Left lobe of liver (tissue), 2 donors: ENCODE results near the gene SPIN2A. TPM values are rescaled to one million over a fixed set of nuclear protein-coding genes. Genes with fewer than 3 reads are reported as not detected.
"Not testable (repeated sequence)": the region's sequence is repeated elsewhere in the genome, so short reads cannot be mapped to it uniquely, and the experiment has no call there.

Source experiments
- ATAC-seq: fragments of 200-7000 bp; cut with Tn5 transposase; one replicate; pipeline ENCODE4 v1.9.1; 2020; ENCODE audit warnings: mild to moderate bottlenecking, moderate library complexity
- DNase-seq: peaks from one replicate; pipeline ENCODE4 v3.0.0-alpha.2; 2020; ENCODE audit warnings: low spot score
- total RNA-seq: library from RNA; stranded (reverse); gene quantifications from one replicate; pipeline ENCODE4 v1.2.1, GENCODE V29; 2021
- donor health status: DM: no; HTN: no; CAD: no; lungs with moderate emphysema.
- donor health status: DM: no; HTN: yes; CAD: no.

SPIN2A gene
- 0.28 TPM for total RNA-seq

- DNase-seq: not testable (repeated sequence)
- peak; percentile 21 for ATAC-seq
Measured at GRCh38 chrX:57137073-57137472, at the start of gene SPIN2A. Gene SPIN2A (minus strand): TSS chrX:57137397. CDS start chrX:57136597, 800 bp downstream.

- ATAC-seq (no peak), DNase-seq (no peak)
Measured at GRCh38 chrX:57178605-57179004, 41.4 kb upstream of the SPIN2A start.

DNA sequence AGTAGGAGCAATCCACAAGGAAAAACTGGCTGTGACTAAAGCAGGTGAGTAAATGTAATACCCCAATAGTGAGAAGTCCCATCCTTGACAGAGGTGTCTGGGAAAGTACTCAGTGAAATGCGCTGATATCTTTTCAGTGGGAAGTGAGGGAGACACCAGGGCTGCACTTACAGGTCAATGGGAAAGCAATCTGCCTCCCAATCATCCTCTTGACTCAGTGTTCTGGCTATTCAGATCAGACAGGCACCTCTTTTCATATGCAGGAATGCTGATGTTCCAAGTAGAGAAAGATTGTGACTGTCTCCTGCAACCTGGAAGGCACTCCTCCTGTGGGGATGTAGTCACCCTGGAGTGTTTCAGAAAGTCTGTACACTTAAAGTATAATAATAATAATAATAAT, 39.9 kb upstream of the SPIN2A start:
- DNase-seq: no peak

DNA sequence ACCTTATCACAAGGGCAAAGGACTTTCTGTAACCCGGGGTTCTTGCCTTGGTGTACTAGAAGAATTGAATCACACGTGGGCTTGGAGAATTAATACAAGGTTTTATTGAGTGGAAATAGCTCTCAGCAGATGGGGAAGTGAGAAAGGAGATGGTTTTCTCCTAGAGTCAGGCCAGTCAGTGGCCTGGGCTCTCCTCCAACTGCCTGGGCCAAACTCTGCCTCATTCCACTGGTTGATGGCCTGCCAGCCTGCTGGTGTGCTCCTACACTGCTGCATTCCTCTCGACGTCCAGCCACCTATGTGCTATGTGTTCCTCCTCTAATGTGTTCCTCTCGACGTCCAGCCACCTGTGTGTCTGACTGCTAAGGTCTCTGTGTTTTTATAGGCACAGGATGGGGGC, 35.3 kb upstream of the SPIN2A start:
- peak; percentile 46 for DNase-seq
- peak; percentile 96 for ATAC-seq

More for the DNA sequence above, 39.9 kb upstream of the SPIN2A start:
- no peak for ATAC-seq

DNA sequence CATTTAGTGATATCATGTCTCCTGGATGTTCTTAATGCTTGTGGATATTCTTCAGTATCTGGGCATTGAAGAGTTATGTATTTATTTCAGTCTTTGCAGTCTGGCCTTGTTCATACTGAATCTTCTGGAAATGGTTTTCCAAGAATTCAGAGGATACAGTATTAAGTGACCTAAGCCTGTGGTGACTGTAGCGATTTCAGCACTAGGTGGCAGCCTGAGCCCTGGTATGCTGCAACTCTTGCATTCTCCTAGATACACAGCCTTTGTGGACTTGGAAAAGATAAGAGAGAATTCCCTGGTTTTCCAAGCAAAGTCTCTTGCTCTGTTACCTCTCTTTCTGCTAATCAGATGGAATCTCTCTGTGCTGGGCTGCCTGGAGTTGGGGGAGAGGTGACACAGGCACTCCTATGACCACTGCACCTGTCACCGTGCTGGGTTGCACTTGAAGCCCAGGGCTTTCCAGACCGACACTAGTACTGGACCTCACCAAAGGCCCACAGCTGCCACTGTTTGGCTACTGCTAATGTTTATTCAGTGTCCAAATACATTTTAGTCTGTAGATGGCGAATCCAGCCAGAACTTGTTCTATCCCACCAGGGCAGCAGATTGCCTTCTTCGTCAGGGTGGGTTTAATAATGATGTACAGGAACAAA, 19.3 kb upstream of the SPIN2A start:
- ATAC-seq (peak; percentile 99), DNase-seq (peak; percentile 49)

DNA sequence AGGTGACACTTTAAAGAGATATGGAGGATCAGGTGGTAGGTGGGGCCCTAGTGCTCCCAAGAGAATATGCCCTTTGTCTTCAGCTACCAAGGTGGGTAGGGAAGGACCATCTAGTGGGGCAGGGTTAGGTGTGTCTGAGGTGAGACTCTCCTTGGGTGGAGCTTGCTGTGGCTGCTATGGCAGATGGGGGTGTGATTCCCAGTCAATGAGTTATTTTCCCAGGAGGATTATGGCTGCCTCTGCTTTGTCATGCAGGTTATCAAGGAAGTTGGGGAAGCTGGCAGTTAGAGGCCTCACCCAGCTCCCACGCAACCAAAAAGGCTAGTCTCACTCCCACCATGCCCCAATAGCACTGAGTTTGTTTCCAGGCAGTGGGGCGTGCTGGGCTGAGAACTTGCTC, 18.0 kb upstream of the SPIN2A start:
- ATAC-seq (no peak), DNase-seq (no peak)

GRCh38 chrX:57152222-57152621, 15.0 kb upstream of the SPIN2A start:
- DNase-seq, ATAC-seq: not testable (repeated sequence)

GRCh38 chrX:57138674-57139073, 1.5 kb upstream of the SPIN2A start:
- DNase-seq (no peak), ATAC-seq (no peak)

DNA sequence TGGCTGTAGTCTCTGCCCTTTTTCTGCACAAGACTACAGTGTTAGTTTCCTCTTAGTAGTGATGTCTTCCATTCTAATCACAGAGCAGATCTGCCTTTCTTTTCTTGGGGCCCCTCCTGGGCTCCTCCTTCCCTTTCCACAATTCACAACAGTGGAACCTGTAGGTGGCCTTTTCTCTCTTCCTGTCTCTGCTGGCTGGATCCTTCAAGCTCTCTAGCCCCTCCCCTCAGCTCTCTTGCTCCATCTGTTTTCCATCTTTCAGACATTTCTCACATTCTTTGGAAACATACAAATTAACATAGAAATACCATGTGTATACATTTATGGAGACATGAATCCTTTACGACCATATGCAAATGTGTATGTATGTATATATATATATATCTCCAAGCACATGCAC, 304 bp upstream of the SPIN2A start:
- no peak for DNase-seq
- ATAC-seq: no peak

DNA sequence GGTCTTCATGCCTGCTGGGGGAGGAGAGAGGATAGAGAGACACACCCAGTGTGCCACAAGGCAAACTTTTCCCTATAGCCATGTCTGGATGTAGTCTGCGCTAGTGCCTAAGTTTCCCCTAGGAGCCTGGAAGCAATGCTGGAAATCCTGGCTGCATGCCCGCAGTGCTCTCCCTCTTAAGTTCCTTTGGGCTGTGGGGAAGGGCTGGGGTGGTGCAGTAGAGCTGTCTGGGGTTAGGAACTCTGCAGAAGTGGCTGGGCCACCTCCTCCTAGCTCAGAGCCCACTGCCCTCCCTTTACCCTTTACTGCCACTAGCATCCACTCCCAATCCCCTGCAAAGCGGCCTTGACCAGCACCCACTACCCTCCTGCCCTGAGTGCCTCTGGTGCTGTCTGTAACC, 608 bp downstream of the SPIN2A start:
- ATAC-seq: not testable (repeated sequence)

GRCh38 chrX:57135287-57135686, 1.9 kb downstream of the SPIN2A start:
- no peak for ATAC-seq

More for the DNA sequence above, 608 bp downstream of the SPIN2A start:
- not testable (repeated sequence) for DNase-seq

GRCh38 chrX:57134702-57135101, 2.5 kb downstream of the SPIN2A start:
- ATAC-seq (no peak), DNase-seq (no peak)

More at GRCh38 chrX:57135287-57135686, 1.9 kb downstream of the SPIN2A start:
- DNase-seq: no peak

DNA sequence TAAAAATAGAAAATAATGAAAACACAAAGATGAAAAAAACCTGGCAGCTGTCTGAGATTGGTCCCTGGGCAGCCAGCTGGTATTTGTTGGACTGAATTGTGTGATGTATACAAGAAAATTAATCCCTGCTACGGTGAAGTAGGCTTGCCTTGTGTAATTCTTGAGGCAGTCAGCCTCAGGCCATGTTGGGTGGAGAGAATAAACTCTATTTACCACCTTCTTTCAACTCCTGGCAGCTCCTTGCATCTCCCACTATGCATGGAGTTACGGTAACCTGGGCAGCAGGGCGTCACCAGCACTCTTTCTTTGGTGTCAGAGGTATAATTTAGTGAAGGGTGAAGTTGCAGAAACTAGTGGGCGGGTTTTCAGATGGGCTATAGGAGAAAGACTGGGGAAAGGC, 3.5 kb downstream of the SPIN2A start:
- DNase-seq (no peak), ATAC-seq (no peak)

DNA sequence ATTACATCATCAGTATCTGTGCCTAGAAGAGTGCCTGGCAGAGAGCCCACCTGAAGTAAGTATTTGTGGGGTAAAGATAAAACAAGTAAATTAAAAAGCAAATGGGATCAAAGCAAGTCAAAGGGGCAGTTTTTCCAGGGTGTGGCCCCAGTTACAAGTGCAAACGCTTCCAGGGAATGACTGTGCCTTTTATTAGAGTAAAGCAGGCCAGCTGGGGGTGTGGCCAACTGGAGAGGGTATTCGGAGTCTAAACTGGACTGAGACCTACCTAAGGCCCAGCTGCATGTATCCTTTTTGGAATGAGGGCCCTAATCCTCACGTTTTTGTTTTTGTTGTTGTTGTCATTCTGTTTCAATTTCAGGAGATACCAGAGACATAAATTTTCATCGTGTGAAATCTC, 3.9 kb downstream of the SPIN2A start:
- ATAC-seq, DNase-seq: not testable (repeated sequence)

- DNase-seq: no peak
- ATAC-seq: no peak
Measured at GRCh38 chrX:57132046-57132445, 5.2 kb downstream of the SPIN2A start.

GRCh38 chrX:57121816-57122215, 15.4 kb downstream of the SPIN2A start:
- no peak for ATAC-seq
- DNase-seq: no peak

- ATAC-seq (peak; percentile 99), DNase-seq (peak; percentile 77)
Measured at GRCh38 chrX:57121162-57121755, 15.9 kb downstream of the SPIN2A start, which contains the start of gene SPIN2B. Gene SPIN2B (minus strand): TSS chrX:57121548.

- DNase-seq: not testable (repeated sequence)
- peak; percentile 11 for ATAC-seq
Measured at GRCh38 chrX:57120619-57121161, 16.5 kb downstream of the SPIN2A start.

DNA sequence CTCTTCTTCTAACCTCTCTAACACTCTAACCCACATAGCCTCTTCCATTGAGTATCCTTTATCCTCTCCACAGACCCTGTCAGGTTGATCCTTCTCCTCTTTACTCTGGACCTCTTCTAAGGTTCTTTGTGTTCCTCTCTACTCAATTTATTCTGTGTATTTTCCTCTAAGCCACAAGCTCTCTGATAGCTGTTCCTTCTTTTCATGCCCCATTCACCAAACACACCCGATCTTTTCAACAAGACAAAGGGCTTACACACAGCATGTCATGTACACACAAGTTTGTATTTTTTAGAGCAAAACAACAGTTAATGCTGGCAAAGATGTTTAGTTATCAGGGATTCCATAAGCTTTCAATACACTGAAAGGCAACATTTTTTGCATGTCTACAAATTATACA, 17.8 kb downstream of the SPIN2A start:
- no peak for ATAC-seq
- DNase-seq: no peak

DNA sequence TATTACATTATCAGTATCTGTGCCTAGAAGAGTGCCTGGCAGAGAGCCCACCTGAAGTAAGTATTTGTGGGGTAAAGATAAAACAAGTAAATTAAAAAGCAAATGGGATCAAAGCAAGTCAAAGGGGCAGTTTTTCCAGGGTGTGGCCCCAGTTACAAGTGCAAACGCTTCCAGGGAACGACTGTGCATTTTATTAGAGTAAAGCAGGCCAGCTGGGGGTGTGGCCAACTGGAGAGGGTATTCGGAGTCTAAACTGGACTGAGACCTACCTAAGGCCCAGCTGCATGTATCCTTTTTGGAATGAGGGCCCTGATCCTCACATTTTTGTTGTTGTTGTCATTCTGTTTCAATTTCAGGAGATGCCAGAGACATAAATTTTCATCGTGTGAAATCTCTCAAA, 19.6 kb downstream of the SPIN2A start:
- DNase-seq, ATAC-seq: not testable (repeated sequence)

- DNase-seq (no peak), ATAC-seq (no peak)
Measured at GRCh38 chrX:57104921-57105398, 32.2 kb downstream of the SPIN2A start.

DNA sequence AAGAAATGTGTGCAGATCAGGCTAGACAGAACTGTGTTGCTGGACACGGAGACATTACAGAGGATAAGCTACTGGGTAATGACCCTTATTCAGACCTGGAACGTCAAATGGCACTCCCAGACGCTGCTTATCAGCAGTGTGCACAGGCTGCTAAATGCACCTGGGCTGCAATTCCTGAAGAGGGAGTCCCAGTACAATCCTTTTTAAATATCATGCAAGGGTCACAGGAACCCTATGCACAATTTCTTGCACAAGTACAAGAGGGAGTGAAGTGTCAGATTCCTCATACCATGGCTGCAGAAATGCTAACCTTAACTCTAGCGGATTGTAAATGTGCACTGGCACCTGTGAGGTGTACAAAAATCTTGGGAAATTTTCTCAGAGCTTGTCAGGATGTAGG, 32.8 kb downstream of the SPIN2A start:
- DNase-seq (no peak), ATAC-seq (no peak)
